Measurements from ENCODE around the gene HAPSTR1. TPM values are rescaled to one million over a fixed set of nuclear protein-coding genes. Genes with fewer than 3 reads are reported as not detected.

The HAPSTR1 gene
- total and polyA plus RNA-seq, 2 of the 13 experiments (the other 11 are each of a cell fraction or from before 2014, with no cell fraction given) = 25.2 to 83.2 TPM

- TF ChIP-seq CCDC6 (CRISPR knock-in tag; IDR thresholded peaks at IDR 0.05) = peak; percentile 93; the same call in 1 of the 2 replicates
- peak; percentile 94 for TF ChIP-seq ZNF468 (CRISPR knock-in tag; IDR thresholded peaks at IDR 0.05)
- 0 out of 2 replicates have a peak, but pooled peaks have one; percentile 48 for TF ChIP-seq ZBTB42 (CRISPR knock-in tag; IDR thresholded peaks at IDR 0.05)
- TF ChIP-seq TEF (CRISPR knock-in tag; IDR thresholded peaks at IDR 0.05) = peak; percentile 82; the same call in 1 of the 2 replicates
- TF ChIP-seq ARID2 (CRISPR knock-in tag; IDR thresholded peaks at IDR 0.05; ENCODE audit: borderline replicate concordance) = no peak; the same call in none of the 2 replicates
- no peak; the same call in none of the 2 replicates for TF ChIP-seq ZMYM3 (CRISPR knock-in tag; IDR thresholded peaks at IDR 0.05)
- TF ChIP-seq ZFAT (CRISPR knock-in tag; conservative IDR thresholded peaks at IDR 0.05) = no peak
- no peak for TF ChIP-seq ZNF225 (CRISPR knock-in tag; IDR thresholded peaks at IDR 0.05)
- TF ChIP-seq ZNF749 (CRISPR knock-in tag; IDR thresholded peaks at IDR 0.05; ENCODE audit: borderline replicate concordance) = peak; percentile 86; the same call in 1 of the 2 replicates
- no peak for TF ChIP-seq ZNF382 (CRISPR knock-in tag; IDR thresholded peaks at IDR 0.05; ENCODE audit: borderline replicate concordance)
- no peak; the same call in 1 of the 2 replicates for TF ChIP-seq SATB2 (CRISPR knock-in tag; IDR thresholded peaks at IDR 0.05)
- peak; percentile 91; the same call in 2 of the 3 replicates for TF ChIP-seq MXI1 (IDR thresholded peaks at IDR 0.05; ENCODE audit: borderline replicate concordance, low read depth, low read length)
- TF ChIP-seq MED1 (CRISPR knock-in tag; IDR thresholded peaks at IDR 0.05) = peak; percentile 63
- peak; percentile 95; the same call in 1 of the 2 replicates for TF ChIP-seq ATF7-NPFF (CRISPR knock-in tag; IDR thresholded peaks at IDR 0.05; ENCODE audit: low read depth)
- TF ChIP-seq, protein P1, sequence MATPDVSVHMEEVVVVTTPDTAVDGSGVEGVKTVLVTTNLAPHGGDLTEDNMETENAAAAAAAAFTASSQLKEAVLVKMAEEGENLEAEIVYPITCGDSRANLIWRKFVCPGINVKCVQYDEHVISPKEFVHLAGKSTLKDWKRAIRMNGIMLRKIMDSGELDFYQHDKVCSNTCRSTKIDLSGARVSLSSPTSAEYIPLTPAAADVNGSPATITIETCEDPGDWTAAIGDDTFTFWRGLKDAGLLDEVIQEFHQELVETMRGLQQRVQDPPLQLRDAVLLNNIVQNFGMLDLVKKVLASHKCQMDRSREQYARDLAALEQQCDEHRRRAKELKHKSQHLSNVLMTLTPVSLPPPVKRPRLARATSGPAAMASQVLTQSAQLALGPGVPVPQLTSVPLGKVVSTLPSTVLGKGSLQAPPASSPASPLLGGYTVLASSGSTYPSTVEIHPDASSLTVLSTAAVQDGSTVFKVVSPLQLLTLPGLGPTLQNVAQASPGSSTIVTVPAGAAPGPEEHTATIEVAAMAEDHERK (CRISPR knock-in tag; IDR thresholded peaks at IDR 0.05; ENCODE audit: low read depth) = no peak; the same call in 1 of the 2 replicates
- TF ChIP-seq KMT2A (CRISPR knock-in tag; IDR thresholded peaks at IDR 0.05) = peak; percentile 84
- no peak for TF ChIP-seq NFIB (CRISPR knock-in tag; IDR thresholded peaks at IDR 0.05; ENCODE audit: borderline replicate concordance)
- TF ChIP-seq ZNF138 (CRISPR knock-in tag; IDR thresholded peaks at IDR 0.05; ENCODE audit: low read depth) = no peak; the same call in 1 of the 2 replicates
- TF ChIP-seq, protein P2, sequence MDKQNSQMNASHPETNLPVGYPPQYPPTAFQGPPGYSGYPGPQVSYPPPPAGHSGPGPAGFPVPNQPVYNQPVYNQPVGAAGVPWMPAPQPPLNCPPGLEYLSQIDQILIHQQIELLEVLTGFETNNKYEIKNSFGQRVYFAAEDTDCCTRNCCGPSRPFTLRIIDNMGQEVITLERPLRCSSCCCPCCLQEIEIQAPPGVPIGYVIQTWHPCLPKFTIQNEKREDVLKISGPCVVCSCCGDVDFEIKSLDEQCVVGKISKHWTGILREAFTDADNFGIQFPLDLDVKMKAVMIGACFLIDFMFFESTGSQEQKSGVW (CRISPR knock-in tag; IDR thresholded peaks at IDR 0.05; ENCODE audit: borderline replicate concordance) = no peak
- TF ChIP-seq, protein P3, sequence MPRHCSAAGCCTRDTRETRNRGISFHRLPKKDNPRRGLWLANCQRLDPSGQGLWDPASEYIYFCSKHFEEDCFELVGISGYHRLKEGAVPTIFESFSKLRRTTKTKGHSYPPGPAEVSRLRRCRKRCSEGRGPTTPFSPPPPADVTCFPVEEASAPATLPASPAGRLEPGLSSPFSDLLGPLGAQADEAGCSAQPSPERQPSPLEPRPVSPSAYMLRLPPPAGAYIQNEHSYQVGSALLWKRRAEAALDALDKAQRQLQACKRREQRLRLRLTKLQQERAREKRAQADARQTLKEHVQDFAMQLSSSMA (CRISPR knock-in tag; IDR thresholded peaks at IDR 0.05) = peak; percentile 62; the same call in 1 of the 2 replicates
- peak; percentile 93 for TF ChIP-seq ZNF501 (CRISPR knock-in tag; IDR thresholded peaks at IDR 0.05)
- TF ChIP-seq KAT8 (CRISPR knock-in tag; IDR thresholded peaks at IDR 0.05) = peak; percentile 91
- peak; percentile 82 for TF ChIP-seq KLF12 (CRISPR knock-in tag; IDR thresholded peaks at IDR 0.05; ENCODE audit: borderline replicate concordance)
- TF ChIP-seq ZNF747 (CRISPR knock-in tag; IDR thresholded peaks at IDR 0.05; ENCODE audit: borderline replicate concordance) = no peak; the same call in 1 of the 2 replicates
- 0 out of 2 replicates have a peak, but pooled peaks have one; percentile 33 for TF ChIP-seq ZNF264 (CRISPR knock-in tag; IDR thresholded peaks at IDR 0.05)
These were observed at the start of gene HAPSTR1 (continued) for GRCh38 chr16:9090960-9091866.
